ENCODE results near the gene POC1A.

POC1A gene

GRCh38 chr3:52140000-52140399 is 14.2 kb downstream of the POC1A start:
- Histone ChIP-seq H3K9me3 (ENCODE audit: control insufficient read depth, insufficient read depth, low read length) (no peaks in the 10 kb centered on the region), H3K36me3 (ENCODE audit: insufficient read depth, low read length) (no peaks in the 10 kb centered on the region), H3K9ac (ENCODE audit: low read depth, low read length) (no peak overlapping the region), H3K4me1 (ENCODE audit: insufficient read depth, low read length) (peaks cover 3% of the 10 kb centered on the region; the same call in 1 of the 2 replicates)

GRCh38 chr3:52137311-52137710 is 16.9 kb downstream of the POC1A start:
- H3K9ac ChIP-seq (ENCODE audit: low read depth, low read length) = no peak overlapping the region
- H3K4me1 ChIP-seq (ENCODE audit: insufficient read depth, low read length) = no peaks in the 10 kb centered on the region
- no peaks in the 10 kb centered on the region for H3K36me3 ChIP-seq (ENCODE audit: insufficient read depth, low read length)
- no peaks in the 10 kb centered on the region for H3K9me3 ChIP-seq (ENCODE audit: control insufficient read depth, insufficient read depth, low read length)

- Histone ChIP-seq H3K4me1 (ENCODE audit: insufficient read depth, low read length) (no peaks in the 10 kb centered on the region), H3K36me3 (ENCODE audit: insufficient read depth, low read length) (no peaks in the 10 kb centered on the region), H3K9me3 (ENCODE audit: control insufficient read depth, insufficient read depth, low read length) (no peaks in the 10 kb centered on the region), H3K9ac (ENCODE audit: low read depth, low read length) (no peak overlapping the region)
Observed at GRCh38 chr3:52136513-52136912, 17.7 kb downstream of the POC1A start.

- H3K9me3 ChIP-seq (ENCODE audit: control insufficient read depth, insufficient read depth, low read length) = no peaks in the 10 kb centered on the region
- H3K4me1 ChIP-seq (ENCODE audit: insufficient read depth, low read length) = no peaks in the 10 kb centered on the region
- H3K36me3 ChIP-seq (ENCODE audit: insufficient read depth, low read length) = no peaks in the 10 kb centered on the region
- H3K9ac ChIP-seq (ENCODE audit: low read depth, low read length) = no peak overlapping the region
Observed at GRCh38 chr3:52135332-52135731, 18.9 kb downstream of the POC1A start.

GRCh38 chr3:52134761-52135160 is 19.5 kb downstream of the POC1A start:
- Histone ChIP-seq H3K9me3 (ENCODE audit: control insufficient read depth, insufficient read depth, low read length) (no peaks in the 10 kb centered on the region), H3K9ac (ENCODE audit: low read depth, low read length) (no peak overlapping the region), H3K36me3 (ENCODE audit: insufficient read depth, low read length) (no peaks in the 10 kb centered on the region), H3K4me1 (ENCODE audit: insufficient read depth, low read length) (no peaks in the 10 kb centered on the region)

GRCh38 chr3:52132930-52133329 is 21.3 kb downstream of the POC1A start:
- H3K9ac ChIP-seq (ENCODE audit: low read depth, low read length) = no peak overlapping the region
- H3K9me3 ChIP-seq (ENCODE audit: control insufficient read depth, insufficient read depth, low read length) = no peaks in the 10 kb centered on the region
- H3K4me1 ChIP-seq (ENCODE audit: insufficient read depth, low read length) = 0 out of 2 replicates have a peak, but pooled peaks cover 3% of the 10 kb centered on the region
- H3K36me3 ChIP-seq (ENCODE audit: insufficient read depth, low read length) = no peaks in the 10 kb centered on the region

GRCh38 chr3:52132041-52132440 is 22.2 kb downstream of the POC1A start:
- 0 out of 2 replicates have a peak, but pooled peaks cover 3% of the 10 kb centered on the region for H3K4me1 ChIP-seq (ENCODE audit: insufficient read depth, low read length)
- H3K9me3 ChIP-seq (ENCODE audit: control insufficient read depth, insufficient read depth, low read length) = no peaks in the 10 kb centered on the region
- no peak overlapping the region for H3K9ac ChIP-seq (ENCODE audit: low read depth, low read length)
- H3K36me3 ChIP-seq (ENCODE audit: insufficient read depth, low read length) = peaks cover 1% of the 10 kb centered on the region; the same call in 1 of the 2 replicates

GRCh38 chr3:52130966-52131622 is 23.1 kb downstream of the POC1A start:
- H3K9ac ChIP-seq (ENCODE audit: low read depth, low read length) = no peak overlapping the region
- H3K4me1 ChIP-seq (ENCODE audit: insufficient read depth, low read length) = 0 out of 2 replicates have a peak, but pooled peaks cover 3% of the 10 kb centered on the region
- peaks cover 3% of the 10 kb centered on the region; the same call in 1 of the 2 replicates for H3K36me3 ChIP-seq (ENCODE audit: insufficient read depth, low read length)
- no peaks in the 10 kb centered on the region for H3K9me3 ChIP-seq (ENCODE audit: control insufficient read depth, insufficient read depth, low read length)

- peaks cover 3% of the 10 kb centered on the region; the same call in 1 of the 2 replicates for H3K36me3 ChIP-seq (ENCODE audit: insufficient read depth, low read length)
- no peaks in the 10 kb centered on the region for H3K9me3 ChIP-seq (ENCODE audit: control insufficient read depth, insufficient read depth, low read length)
- no peak overlapping the region for H3K9ac ChIP-seq (ENCODE audit: low read depth, low read length)
- 0 out of 2 replicates have a peak, but pooled peaks cover 3% of the 10 kb centered on the region for H3K4me1 ChIP-seq (ENCODE audit: insufficient read depth, low read length)
Observed at GRCh38 chr3:52128118-52128683, 26.0 kb downstream of the POC1A start.

GRCh38 chr3:52126500-52126899 is 27.7 kb downstream of the POC1A start:
- Histone ChIP-seq H3K9me3 (ENCODE audit: control insufficient read depth, insufficient read depth, low read length) (no peaks in the 10 kb centered on the region), H3K9ac (ENCODE audit: low read depth, low read length) (no peak overlapping the region), H3K36me3 (ENCODE audit: insufficient read depth, low read length) (peaks cover 3% of the 10 kb centered on the region; the same call in 1 of the 2 replicates), H3K4me1 (ENCODE audit: insufficient read depth, low read length) (0 out of 2 replicates have a peak, but pooled peaks cover 3% of the 10 kb centered on the region)

- H3K4me1 ChIP-seq (ENCODE audit: insufficient read depth, low read length) = 0 out of 2 replicates have a peak, but pooled peaks cover 3% of the 10 kb centered on the region
- H3K36me3 ChIP-seq (ENCODE audit: insufficient read depth, low read length) = peaks cover 3% of the 10 kb centered on the region; the same call in 1 of the 2 replicates
- no peak overlapping the region for H3K9ac ChIP-seq (ENCODE audit: low read depth, low read length)
- H3K9me3 ChIP-seq (ENCODE audit: control insufficient read depth, insufficient read depth, low read length) = no peaks in the 10 kb centered on the region
Observed at GRCh38 chr3:52126036-52126435, 28.2 kb downstream of the POC1A start.

GRCh38 chr3:52124766-52125165 is 29.5 kb downstream of the POC1A start:
- no peaks in the 10 kb centered on the region for H3K9me3 ChIP-seq (ENCODE audit: control insufficient read depth, insufficient read depth, low read length)
- no peak overlapping the region for H3K9ac ChIP-seq (ENCODE audit: low read depth, low read length)
- H3K36me3 ChIP-seq (ENCODE audit: insufficient read depth, low read length) = peaks cover 3% of the 10 kb centered on the region; the same call in 1 of the 2 replicates
- 0 out of 2 replicates have a peak, but pooled peaks cover 3% of the 10 kb centered on the region for H3K4me1 ChIP-seq (ENCODE audit: insufficient read depth, low read length)

- Histone ChIP-seq H3K4me1 (ENCODE audit: insufficient read depth, low read length) (0 out of 2 replicates have a peak, but pooled peaks cover 3% of the 10 kb centered on the region), H3K36me3 (ENCODE audit: insufficient read depth, low read length) (peaks cover 3% of the 10 kb centered on the region; the same call in 1 of the 2 replicates), H3K9me3 (ENCODE audit: control insufficient read depth, insufficient read depth, low read length) (no peaks in the 10 kb centered on the region), H3K9ac (ENCODE audit: low read depth, low read length) (no peak overlapping the region)
Observed at GRCh38 chr3:52124126-52124525, 30.1 kb downstream of the POC1A start.

GRCh38 chr3:52123106-52123725 is 31.0 kb downstream of the POC1A start:
- Histone ChIP-seq H3K9me3 (ENCODE audit: control insufficient read depth, insufficient read depth, low read length) (no peaks in the 10 kb centered on the region), H3K36me3 (ENCODE audit: insufficient read depth, low read length) (peaks cover 3% of the 10 kb centered on the region; the same call in 1 of the 2 replicates), H3K4me1 (ENCODE audit: insufficient read depth, low read length) (no peaks in the 10 kb centered on the region), H3K9ac (ENCODE audit: low read depth, low read length) (no peak overlapping the region)
